ELF-1 (cell line): ENCODE results near the gene PIAS1.
"Not testable (repeated sequence)": the region's sequence is repeated elsewhere in the genome, so short reads cannot be mapped to it uniquely, and the experiment has no call there.

Source experiments
- DNase-seq: peaks from one replicate; pipeline ENCODE4 v3.0.0-alpha.2; 2016; ENCODE audit warnings: low read depth, low spot score

The PIAS1 gene

DNA sequence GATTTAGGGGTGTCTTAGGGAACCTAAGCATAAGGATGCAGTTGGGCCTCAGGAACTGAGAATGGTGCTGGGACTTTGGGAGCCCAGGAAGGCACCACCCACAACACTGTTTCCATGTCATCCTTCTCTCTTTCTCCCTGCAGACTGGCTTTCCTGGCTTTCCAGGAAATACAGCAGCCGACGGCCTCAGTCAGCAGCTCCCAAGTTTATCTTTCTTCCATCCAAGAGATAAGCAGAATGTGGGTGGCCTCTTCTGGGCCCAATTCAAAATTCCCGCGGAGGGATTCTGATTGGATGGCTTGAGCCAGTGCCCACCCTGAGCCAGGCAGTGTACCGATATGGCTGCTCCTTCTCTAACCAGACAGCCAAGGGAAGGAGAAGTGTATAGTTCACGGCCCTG, 179.9 kb downstream of the PIAS1 start:
- DNase-seq: no peak

DNA sequence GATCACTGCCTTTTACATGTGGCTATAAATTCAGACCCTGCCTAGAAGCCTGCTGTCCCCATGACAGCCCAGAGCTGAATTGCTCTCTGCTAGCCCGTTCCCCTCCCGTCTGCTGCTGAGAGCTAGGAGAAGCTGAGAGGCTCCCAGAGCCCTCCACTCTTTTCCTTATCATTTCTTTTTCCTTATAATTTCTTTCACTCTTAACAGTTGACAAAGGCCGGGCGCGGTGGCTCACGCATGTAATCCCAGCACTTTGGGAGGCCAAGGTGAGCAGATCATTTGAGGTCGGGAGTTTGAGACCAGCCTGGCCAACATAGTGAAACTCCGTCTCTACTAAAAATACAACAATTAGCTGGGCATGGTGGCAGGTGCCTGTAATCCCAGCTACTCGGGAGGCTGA, 180.4 kb downstream of the PIAS1 start:
- not testable (repeated sequence) for DNase-seq

- no peak for DNase-seq
These were observed 180.9 kb downstream of the PIAS1 start for GRCh38 chr15:68235022-68235421.

GRCh38 chr15:68239025-68239424, 184.9 kb downstream of the PIAS1 start:
- no peak for DNase-seq

DNA sequence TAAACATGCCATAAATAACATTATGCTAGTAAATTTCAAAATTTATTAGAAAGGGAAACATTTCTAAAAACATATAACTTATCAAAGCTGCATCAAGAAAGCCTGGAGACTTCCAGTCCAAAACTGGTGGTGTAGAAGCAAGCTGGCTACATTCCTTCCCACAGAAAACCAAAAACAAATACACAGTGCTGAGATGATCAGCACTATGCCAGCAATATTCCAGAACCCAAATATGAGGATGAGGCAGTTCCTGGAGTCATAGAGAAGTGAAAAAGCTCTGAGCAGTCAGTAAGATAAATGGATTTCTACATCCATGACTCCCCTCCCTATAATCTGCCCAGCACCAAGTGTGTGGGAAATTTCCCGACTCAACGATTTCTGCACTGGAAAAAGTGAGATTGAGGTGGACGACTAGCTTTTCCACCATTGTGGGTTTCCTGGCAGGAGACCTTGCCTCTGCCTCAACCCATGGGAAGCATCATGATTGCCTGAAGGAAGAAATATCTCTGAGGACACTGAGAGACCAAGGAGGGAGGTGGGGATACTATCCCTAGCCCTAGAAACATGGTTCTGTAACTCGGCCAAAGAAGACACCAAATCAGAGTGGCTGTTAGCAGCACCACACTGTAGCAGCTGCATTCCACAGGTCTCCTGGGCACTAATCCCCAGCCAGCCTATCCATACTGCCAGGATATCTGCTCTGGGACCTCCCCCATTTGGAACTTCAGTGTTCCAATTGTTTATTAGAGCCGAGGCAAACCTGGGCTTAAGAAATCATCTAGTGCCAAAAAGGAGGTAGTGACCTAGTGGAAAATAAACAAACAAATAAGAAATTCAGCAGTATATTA, 187.2 kb downstream of the PIAS1 start:
- peak; percentile 16 for DNase-seq
